HFF-Myc (cell line): ENCODE data around the gene OTOG.

Source experiments
- DNase-seq: peaks from one replicate; pipeline ENCODE4 v3.0.0-alpha.2; 2011; ENCODE audit warnings: low read depth; ENCODE audit errors: extremely low read depth
- H3K4me3 ChIP-seq: replicated peaks from 2 replicates; pipeline ENCODE4 v1.5.1; 2011; ENCODE audit warnings: low read depth, mild to moderate bottlenecking, control low read depth, low read length
- TF ChIP-seq, protein P1 (sequence below): IDR thresholded peaks from 2 replicates; pipeline ENCODE4 v1.5.1; 2012; ENCODE audit warnings: mild to moderate bottlenecking, low read depth, low read length, control low read depth; ENCODE audit errors: missing control alignments

Gene OTOG

DNA sequence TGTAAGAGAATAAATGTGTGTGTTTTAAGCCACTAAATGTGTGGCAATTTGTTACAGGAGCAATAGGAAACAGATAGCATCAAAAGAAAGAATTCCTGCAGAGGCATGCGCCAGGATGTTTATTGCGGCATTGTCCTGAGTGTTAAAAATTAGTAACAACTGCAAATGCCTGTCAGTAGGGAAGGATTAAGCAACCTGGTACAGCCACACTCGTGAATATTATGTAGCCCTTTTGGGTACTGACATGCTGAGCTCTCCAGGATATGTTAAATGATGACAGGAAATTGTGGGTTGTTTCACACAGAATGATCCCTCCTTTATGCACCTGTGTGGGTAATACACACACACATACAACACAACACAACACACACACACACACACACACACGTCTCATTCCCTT lies 102.6 kb downstream of the OTOG start:
- H3K4me3 ChIP-seq, result no peak overlapping the region
- TF ChIP-seq, protein P1, sequence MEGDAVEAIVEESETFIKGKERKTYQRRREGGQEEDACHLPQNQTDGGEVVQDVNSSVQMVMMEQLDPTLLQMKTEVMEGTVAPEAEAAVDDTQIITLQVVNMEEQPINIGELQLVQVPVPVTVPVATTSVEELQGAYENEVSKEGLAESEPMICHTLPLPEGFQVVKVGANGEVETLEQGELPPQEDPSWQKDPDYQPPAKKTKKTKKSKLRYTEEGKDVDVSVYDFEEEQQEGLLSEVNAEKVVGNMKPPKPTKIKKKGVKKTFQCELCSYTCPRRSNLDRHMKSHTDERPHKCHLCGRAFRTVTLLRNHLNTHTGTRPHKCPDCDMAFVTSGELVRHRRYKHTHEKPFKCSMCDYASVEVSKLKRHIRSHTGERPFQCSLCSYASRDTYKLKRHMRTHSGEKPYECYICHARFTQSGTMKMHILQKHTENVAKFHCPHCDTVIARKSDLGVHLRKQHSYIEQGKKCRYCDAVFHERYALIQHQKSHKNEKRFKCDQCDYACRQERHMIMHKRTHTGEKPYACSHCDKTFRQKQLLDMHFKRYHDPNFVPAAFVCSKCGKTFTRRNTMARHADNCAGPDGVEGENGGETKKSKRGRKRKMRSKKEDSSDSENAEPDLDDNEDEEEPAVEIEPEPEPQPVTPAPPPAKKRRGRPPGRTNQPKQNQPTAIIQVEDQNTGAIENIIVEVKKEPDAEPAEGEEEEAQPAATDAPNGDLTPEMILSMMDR, result no peak
- no peak for DNase-seq

- no peak for DNase-seq
- H3K4me3 ChIP-seq, result no peak overlapping the region
- TF ChIP-seq, protein P1, result no peak
Measured at GRCh38 chr11:17650127-17650911, 103.3 kb downstream of the OTOG start.

DNA sequence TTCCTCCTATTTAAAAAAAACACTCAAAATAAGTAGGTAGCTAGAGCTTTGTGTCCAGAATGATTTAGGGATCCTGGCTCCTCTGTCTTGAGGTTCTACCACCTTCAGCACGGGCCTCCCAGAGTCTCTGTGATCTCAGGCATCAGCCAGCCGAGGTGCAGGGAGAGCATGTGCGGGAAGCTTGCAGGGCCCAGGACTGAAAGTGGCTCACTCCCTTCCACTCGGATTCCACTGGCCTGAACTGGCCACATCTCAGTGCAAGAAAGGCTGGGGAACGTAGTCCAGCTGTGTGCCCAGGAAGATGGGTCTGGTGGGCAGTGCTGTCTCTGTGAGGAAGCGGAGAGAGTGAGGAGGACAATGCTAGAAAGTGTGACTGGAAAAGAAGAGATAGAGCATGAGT lies 104.0 kb downstream of the OTOG start:
- no peak for DNase-seq
- TF ChIP-seq, protein P1, result no peak
- H3K4me3 ChIP-seq, result no peak overlapping the region

DNA sequence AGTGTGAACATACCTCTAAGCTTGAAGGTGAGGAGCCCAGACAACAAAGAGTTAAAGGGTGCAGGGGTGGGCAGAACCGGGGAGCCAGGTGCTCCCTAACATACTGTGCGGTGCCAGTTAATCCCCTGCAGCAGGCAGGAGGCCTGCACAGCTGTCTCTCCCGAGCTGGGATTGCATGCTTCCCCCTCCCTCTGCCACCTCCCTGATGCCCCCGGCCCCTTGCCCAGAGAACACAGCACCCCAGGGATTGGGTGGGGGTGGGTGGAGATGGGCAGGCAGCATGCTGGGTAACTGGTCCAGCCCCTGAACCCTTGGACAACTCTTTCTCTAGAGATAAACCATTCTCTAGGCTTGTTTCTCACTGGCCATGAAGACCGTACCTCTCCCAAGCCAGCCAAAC lies 104.6 kb downstream of the OTOG start:
- TF ChIP-seq, protein P1, result no peak
- DNase-seq, result no peak
- H3K4me3 ChIP-seq, result no peak overlapping the region

DNA sequence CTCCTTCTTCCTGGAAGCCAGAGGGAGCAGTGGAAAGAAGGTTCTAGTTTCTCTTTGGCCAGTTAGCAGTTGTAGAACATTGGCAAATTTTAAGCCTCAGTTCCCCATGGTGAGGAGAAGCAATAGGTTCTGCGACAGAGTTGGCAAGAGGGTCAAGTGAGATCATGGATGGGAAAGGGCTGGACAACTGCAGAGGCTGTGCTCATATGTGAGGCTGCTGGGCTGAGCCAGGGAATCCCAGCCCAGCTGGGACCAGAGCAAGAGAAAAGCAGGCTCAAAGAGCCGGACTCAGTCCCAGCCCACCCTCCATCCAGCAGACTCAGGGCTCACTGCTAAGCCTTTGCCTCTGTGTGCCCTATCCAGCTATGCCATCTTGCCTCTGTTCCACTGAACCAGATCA lies 105.5 kb downstream of the OTOG start:
- H3K4me3 ChIP-seq, result no peak overlapping the region
- TF ChIP-seq, protein P1, result no peak
- no peak for DNase-seq

DNA sequence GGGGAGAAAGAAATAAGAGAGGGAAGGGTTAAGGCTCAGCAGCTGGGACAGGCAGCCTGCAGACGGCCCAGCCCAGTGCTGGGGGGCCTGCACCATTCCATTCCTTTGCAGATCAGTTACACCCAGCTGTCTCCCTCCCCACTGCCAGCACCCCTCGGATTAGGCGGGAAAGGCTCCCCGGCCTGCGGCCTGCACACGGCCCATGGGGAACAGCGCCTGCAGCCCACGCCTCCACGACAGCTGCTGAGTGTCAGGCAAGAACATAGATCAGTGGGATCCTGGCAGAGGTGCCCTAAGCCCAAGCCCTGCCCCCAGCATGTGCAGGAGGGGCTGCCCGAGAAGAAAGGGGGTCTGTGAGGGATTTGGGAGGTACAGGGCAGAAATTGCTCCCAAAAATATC lies 106.6 kb downstream of the OTOG start:
- H3K4me3 ChIP-seq, result no peak overlapping the region
- TF ChIP-seq, protein P1, result no peak
- no peak for DNase-seq

DNA sequence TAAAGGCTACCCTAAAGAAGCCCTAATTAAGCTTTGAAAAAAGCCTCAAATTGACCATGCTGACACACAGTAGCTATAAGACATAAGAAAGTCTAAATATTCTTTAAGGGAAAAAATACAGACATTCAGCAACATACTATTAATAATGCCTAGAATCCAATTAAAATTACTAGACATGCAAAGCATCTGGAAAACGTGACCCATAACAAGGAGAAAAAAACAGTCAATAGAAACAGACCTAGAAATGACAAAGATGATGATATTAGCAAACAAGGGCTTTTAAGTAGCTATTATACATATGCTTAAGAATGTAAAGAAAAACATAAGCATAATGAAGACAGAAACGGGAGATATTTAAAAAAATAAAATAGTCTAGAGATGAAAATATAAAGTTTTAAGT lies 108.6 kb downstream of the OTOG start:
- TF ChIP-seq, protein P1, result no peak
- no peak for DNase-seq
- no peak overlapping the region for H3K4me3 ChIP-seq
